Activated T-cell treated with anti-CD3 and anti-CD28 coated beads for 48 hours (primary cell): ENCODE data around the gene HECTD4.
"Not testable (repeated sequence)": the region's sequence is repeated elsewhere in the genome, so short reads cannot be mapped to it uniquely, and the experiment has no call there.

Source experiments
- DNase-seq: peaks from one replicate; pipeline ENCODE4 v3.0.0-alpha.2; 2020; ENCODE audit warnings: low read depth

The HECTD4 gene

GRCh38 chr12:112158461-112159145 lies 223.6 kb downstream of the HECTD4 start:
- DNase-seq, result not testable (repeated sequence)

DNA sequence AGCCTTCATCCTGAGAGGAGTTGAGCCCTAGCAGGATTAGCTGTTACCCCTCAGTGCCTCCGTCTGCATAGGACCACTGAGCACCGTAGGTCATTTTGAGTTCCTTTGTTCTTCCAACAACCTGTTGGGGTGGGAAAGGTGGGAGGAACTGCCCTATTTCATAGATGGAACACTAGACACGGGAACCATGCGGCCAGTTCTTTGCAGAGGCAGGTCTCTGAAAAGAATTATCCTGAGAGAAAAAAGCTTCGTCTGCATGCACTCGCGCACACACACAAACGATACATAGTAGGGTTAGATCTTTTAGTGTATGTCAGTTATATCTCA lies 228.4 kb downstream of the HECTD4 start:
- no peak for DNase-seq

DNA sequence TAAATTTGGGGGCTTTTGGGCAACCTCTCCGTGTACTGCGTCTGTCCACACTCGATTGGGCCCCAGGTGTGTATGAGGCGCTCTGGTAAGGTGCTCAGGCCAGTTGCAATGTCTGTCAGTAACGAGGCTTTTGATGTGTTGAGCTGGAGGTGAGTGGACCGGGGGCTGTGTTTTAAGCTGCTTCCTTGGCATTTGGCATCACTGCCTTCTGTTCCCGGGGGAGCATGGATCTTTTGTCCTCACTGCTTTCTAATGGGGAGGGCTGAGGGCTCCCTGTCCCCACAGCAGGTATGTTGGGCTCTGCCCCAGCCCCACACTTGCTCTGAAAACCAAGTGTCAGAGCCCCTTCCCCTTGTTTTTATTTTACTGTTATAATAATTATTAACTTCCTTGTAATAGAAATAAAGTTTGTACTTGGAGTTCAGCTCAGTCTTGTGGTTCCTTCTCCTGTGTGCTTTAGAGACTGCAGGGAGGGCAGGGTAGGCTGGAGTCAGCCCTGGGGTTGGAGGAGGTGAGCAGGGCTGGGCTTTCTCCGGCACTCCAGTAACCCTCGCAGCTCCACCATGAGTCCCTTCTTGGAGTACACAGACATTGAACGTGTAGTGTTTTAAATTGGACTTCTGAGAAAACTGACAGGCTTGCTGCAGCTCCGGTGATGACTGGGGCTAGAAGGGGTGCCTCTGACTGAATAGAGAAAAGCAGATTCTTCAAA lies 228.9 kb downstream of the HECTD4 start:
- DNase-seq, result no peak

DNA sequence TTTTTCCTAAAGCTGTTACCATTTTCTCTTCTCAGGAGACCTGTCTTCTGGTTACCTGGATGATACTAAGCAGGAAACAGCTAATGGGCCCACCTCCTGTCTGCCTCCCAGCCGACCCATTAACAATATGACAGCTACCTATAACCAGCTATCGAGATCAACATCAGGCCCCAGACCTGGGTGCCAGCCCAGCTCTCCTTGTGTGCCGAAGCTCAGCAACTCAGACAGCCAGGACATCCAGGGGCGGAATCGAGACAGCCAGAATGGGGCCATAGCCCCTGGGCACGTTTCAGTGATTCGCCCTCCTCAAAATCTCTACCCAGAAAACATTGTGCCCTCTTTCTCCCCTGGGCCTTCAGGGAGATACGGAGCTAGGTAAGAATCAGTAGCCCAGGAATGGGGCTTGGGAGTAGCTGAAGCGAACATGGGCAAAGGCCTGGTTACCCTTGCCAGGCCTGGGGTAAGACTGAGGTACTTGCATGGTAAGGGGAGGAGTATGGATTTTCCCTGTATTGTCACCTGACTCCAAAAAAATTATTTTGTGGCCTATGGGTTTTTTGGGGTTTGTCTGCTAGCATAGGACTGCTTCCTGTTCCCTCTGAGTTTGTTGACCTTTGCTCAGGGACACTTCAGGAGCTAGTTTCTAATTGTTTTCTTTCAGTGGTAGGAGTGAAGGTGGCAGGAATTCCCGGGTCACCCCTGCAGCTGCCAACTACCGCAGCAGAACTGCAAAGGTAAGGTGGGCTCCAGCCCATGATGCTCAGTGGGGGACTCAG lies 230.3 kb downstream of the HECTD4 start:
- no peak for DNase-seq

DNA sequence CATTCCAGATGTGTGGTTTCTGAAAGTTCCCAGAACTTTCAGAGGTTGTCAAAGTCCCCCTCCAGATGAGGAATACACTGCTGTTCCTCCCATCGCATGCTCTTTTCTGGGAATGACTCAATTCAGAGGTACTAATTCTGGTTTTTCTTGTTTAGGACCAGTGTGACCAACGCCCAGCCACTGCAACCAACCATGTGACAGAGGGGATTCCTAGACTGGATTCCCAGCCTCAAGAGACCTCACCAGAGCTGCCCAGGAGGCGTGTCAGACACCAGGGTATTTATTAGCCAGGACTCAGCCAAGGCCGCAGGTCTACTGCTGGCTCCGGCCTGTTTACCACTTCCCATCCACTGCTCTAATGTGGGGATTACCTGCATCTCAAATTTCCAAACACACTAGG lies 232.6 kb downstream of the HECTD4 start:
- DNase-seq, result no peak

DNA sequence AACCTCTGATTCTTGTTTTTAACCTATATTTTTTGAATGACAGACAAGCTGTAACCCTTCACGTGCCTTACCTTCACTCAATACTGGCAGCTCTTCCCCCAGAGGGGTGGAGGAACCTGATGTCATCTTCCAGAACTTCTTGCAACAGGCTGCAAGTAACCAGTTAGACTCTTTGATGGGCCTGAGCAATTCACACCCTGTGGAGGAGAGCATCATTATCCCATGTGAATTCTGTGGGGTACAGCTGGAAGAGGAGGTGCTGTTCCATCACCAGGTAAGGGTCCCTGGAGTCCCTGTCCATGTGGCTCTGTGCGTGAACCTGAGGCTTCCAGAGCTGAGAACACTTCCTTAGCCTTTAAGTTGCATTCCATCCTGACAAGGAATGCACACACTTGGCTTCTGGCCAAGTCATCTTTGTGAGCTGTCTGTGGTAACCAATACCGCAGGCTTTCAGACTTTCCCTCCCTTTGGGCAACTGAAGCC lies 234.2 kb downstream of the HECTD4 start:
- DNase-seq, result no peak

DNA sequence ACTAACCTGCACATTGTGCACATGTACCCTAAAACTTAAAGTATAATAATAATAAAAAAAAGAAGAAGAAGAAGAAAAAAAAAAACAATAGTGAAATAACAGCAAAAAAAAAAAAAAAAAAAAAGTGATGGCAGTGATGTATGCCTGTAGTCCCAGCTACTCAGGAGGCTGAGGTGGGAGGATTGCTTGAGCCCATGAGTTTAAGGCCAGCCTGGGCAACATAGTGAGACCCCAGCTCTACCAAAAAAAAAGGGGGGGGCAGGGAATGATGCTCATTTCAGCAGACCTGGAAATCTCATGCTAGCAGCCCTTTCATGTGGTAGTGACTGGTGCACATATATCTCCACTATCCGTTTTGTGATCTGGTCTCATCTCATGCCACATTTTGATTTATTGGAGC lies 236.1 kb downstream of the HECTD4 start:
- no peak for DNase-seq

GRCh38 chr12:112140728-112141127 lies 241.5 kb downstream of the HECTD4 start:
- DNase-seq, result no peak

DNA sequence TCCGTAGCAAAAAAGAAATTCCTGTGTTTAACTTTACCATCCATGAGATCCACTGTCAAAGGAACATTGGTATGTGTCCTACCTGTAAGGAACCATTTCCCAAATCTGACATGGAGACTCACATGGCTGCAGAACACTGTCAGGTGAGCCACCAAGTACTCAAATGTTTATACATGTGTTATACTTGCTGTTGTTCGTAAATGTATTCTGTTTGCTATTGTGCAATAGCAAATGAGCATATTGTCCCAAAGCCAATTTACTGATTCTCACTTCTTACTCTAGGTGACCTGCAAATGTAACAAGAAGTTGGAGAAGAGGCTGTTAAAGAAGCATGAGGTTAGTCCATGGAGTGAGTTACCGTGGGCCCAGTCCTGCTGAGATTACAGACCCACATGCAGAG lies 247.5 kb downstream of the HECTD4 start:
- no peak for DNase-seq

- DNase-seq, result no peak
These were observed 248.8 kb downstream of the HECTD4 start for GRCh38 chr12:112133418-112133817.

DNA sequence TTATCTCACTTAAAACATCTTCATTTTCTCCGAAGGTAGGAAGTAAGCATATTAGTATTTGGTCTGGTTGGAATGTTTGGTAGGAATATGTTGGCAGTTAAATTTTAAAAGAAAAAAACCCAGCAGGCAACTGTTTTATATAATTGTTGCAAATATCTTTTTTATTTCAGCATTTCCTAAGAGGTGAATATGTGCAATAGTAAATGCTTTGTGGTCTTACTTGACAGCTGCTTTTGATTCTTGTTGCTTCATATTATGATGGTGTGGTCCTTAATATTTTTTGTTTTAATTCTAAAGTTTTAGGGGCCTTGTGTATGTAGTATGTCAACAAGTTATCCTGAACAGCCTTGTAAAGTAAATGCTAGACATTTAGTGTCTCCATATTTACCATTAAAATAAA lies 250.5 kb downstream of the HECTD4 start:
- no peak for DNase-seq

DNA sequence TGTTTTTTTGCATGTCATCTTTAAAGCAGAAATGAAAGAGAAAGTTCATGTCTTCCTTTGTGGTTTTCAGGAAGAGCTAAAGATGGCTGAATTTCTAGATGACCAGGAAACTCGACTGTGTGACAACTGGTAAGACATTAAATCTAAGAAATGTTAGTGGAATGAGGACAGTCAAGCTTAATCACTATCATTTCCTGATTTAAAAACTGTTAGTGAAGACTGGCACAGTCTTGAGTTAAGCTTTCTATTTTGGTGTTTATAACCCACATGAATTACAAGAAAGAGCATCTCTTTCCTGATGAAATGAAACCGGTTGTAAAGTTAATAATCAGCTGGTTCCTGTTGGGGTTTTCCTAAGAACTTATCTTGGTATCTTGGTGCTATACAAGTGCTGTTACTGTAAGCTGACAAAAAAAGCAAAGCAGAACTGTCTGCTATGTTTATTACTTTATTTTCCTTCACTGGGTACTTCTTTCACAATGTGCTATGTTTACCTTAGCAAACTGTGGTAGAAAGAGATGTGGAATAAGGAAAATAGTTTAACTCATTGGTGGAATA lies 251.7 kb downstream of the HECTD4 start:
- no peak for DNase-seq

- DNase-seq, result no peak
These were observed 255.3 kb downstream of the HECTD4 start for GRCh38 chr12:112126911-112127310.

DNA sequence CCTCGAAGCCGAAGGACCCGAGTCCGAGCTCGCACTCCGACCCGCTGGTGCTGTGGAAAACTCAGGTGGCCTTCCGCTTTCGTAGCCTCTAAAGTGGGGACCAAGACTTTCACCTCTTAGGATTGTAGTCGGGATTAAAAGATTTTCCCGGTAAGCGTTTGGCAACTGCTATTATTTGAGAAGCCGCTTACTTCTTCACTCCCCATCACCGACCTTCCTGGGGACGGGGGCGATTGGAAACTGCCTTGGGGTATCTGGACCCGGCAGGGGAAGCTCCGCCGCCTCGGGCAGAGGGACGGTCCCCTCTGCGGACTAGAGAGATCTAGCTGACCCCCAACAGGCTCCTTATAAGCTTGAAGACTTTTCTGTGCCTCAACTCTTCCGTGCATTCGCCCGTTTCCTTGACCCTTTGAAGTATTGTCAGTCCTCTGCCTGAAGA lies 256.2 kb downstream of the HECTD4 start:
- DNase-seq, result no peak

DNA sequence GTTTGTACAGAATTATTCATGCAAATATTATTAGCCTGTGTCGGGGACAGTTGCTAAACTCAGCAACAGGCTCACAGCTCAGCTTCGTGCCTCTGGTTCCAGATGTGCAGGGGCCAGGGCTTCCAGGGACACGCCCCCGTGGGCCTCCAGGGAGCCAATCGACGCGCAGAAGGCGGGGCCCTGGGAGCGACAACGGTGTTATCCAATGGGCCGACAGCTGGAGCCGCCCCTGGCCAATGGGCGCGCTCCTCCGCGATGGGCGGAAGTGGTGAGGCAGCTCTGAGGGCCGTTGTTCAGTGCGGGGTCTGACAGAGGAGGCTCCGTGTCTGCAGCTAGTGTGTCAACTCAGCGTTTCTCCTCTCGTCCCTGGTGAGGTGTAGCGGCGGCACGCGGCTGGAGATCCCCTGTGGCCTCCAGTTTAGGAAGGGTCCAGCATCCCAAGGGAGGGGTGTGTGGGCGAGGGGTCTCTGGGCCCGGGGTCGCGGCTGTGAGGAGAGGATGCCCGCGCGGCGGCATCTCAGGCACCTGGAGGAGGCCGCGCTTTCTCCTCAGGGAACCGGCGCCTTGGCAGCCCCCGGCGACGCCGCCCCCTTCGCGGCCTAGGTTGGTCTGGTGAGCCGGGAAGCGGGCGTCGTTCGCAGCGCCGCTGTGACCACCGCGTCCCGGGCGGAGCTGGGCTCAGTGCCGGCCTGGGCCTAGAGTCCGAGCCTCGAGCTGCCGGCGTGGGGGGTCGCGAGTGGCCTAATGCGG lies 256.8 kb downstream of the HECTD4 start, which contains the start of gene TRAFD1:
Gene TRAFD1, plus strand, starts transcription at position 311 of the 750 bp plus-strand sequence. CDS start 4,963 bp downstream, outside the sequence.
- peak; percentile 99 for DNase-seq

DNA sequence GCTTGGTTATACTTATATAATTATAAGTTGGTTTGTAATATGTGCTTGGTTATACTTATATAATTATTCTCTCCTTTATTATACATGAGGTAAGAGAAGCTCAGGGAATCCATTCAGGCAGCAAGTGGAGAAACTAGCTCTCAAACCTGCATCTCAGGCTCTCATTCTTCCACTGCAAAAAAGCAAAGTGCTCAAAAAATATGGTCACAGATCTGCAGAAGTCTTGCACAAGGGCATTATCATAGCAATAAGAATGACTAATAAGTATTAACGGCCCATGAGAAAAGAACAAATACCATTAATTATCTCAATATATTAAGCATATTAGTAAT lies 257.3 kb downstream of the HECTD4 start:
- DNase-seq, result no peak

DNA sequence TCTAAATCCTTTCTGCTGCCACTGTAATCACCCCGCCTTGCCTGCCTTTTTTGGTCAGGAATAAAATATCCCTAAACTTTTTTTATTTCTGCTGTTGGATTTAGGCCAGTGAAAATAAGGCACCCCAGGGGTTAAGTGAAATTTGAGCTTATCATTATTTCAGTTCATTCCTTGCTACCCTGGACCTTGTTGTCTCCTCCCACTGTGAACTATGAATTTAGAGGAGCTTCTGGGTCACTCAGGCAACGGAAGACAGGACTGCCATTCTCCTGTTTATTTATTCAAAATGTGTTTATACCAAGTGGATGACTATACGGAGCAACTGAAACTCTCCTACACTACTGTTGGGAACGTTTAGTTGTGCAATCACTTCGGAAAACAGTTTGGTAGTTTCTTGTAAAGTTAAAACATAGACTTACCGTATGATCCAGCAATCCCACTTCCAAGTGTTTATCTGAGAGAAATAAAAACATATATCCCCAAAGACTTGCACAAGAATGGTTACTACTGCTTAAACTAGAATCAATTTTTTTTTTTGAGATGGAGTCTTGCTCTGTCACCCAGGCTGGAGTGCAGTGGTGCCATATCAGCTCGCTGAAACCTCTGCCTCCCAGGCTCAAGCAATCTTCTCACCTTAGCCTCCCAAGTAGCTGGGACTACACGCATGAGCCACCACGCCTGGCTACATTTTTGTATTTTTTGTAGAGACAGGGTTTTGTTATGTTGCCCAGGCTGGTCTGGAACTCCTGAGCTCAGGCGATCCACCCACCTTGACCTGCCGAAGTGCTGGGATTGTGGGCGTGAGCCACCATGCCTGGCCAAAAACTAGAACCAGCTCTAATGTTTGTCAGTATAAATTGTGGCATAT lies 259.2 kb downstream of the HECTD4 start:
- no peak for DNase-seq

DNA sequence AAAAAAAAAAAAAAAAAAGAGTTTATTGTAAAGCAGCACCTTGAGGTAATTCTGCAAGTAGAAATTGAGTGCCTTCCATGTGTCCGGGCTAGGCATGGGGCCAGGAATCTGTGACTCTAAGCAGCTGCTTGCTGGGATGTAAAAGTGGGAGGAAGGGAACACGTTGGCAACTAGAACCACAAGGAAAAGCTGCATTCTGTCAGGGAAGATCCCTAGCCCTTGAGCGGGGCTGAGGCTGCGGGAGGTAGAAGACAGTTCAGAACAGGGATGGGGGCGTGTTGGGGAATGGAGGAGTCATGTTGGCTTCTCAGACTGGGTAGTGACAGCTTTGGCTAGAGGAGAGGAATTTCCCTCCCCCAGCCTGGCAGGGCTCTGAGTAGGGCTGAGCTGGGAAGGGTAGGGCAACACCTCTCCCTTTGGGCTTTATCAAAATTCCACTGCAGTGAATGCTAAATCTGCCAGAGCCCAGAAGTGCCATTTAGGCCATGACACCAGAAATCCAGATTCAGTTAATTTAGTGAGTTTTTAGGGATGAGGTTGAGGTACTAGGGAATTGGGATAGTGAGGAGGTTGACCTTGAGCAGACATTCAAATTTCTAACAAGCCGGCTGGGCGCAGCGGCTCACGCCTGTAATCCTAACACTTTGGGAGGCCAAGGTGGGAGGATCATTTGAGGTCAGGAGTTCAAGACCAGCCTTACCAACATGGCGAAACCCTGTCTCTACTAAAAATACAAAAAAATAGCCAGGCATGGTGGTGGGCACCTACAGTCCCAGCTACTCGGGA lies 260.3 kb downstream of the HECTD4 start:
- DNase-seq, result no peak

DNA sequence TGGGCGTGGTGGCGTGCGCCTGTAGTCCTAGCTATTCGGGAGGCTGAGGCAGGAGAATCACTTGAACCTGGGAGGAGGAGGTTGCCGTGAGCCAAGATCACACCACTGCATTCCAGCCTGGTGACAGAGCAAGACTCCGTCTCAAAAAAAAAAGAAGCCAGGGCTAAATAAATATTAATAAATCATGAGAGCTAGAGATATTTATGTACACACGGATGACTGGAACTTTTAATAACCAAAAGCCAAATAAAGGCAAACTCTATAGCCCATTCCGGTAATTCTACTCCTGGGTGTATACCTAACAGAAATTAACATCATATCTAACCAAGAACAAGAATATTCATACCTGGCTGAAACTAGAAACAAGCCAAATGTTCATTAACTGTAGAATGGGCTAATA lies 264.5 kb downstream of the HECTD4 start:
- no peak for DNase-seq
